Spleen (tissue), 7 donors: ENCODE measurements around the gene ZNF90.

Source experiments
- CTCF ChIP-seq, 11 experiments: fragments of 200-600 bp in 7 of 11; fragments of 450-650 bp in 4 of 11; sonication (generic) in 4 of 11; IDR thresholded peaks in 8 of 11; conservative IDR thresholded peaks in 3 of 11; 1 replicate in 7 of 11; 2 replicates in 4 of 11; pipeline versions ENCODE4 v1.4.0 to v1.8.0; 2016 to 2021; ENCODE audit warnings: antibody characterized with exemption in 11 of 11, inconsistent platforms in 4 of 11, mild to moderate bottlenecking in 1 of 11
- POLR2A ChIP-seq, 3 donors: fragments of 450-650 bp; IDR thresholded peaks; one replicate each; pipeline ENCODE4 v1.5.1; 2017; ENCODE audit warnings: antibody characterized with exemption in 3 of 3, mild to moderate bottlenecking in 1 of 3
- donor health status: DM: no; HTN: no; CAD: no; lungs with moderate emphysema.
- donor health status: DM: no; HTN: no; CAD: no.
- donor health status: DM: no; HTN: no; CAD: no.

- TF ChIP-seq CTCF (IDR thresholded peaks at IDR 0.05 in 8 of 11, conservative IDR thresholded peaks at IDR 0.05 in 3 of 11) (no peak), POLR2A (IDR thresholded peaks at IDR 0.05) (no peak)
Measured at GRCh38 chr19:20154636-20155035, 76.8 kb downstream of the ZNF90 start.
